ENCODE results near the gene VTI1A. TPM values are rescaled to one million over a fixed set of nuclear protein-coding genes. Genes with fewer than 3 reads are reported as not detected.

The VTI1A gene
- total RNA-seq, 1 donor from 2014 or later = 39.4 TPM

DNA sequence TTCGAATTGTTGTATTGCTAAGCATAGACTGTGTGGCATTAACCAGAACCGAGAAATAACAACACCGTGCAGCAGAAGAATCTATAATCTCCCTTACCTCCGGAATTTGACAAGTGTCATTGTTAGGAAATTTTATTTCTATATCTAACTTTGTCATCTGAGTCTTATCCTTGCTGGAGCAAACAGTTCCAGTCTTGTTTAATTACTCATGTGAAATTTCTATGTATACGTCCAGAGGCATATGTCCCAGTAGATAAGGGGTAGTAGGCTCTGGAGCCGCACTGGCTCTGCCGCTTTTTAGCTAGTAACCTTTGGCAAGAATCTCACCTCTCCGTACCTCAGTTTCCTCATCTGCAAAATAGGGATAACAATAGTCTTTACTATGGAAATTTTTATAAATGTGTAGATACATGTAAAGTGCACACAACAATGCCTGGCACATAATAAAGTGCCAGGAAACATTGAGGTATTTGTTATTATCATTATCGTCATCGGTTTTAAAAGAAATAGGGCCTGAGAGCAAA is 228.6 kb downstream of the VTI1A start:
- DNase-seq (ENCODE audit: low spot score, unreplicated experiment) = no peak
- H3K27me3 Mint-ChIP-seq = no peaks in the 10 kb centered on the region
- peaks cover 2% of the 10 kb centered on the region for H3K36me3 Mint-ChIP-seq (ENCODE audit: insufficient read depth)
- no peak overlapping the region for H3K27ac Mint-ChIP-seq
- H3K4me1 Mint-ChIP-seq (ENCODE audit: low read depth) = peaks cover 9% of the 10 kb centered on the region
- no peaks in the 10 kb centered on the region for H3K9me3 Mint-ChIP-seq (ENCODE audit: low read depth)
- no peak overlapping the region for H3K4me3 Mint-ChIP-seq (ENCODE audit: low read depth)
- no peak for TF ChIP-seq CTCF (IDR thresholded peaks at IDR 0.05; ENCODE audit: unreplicated experiment)

DNA sequence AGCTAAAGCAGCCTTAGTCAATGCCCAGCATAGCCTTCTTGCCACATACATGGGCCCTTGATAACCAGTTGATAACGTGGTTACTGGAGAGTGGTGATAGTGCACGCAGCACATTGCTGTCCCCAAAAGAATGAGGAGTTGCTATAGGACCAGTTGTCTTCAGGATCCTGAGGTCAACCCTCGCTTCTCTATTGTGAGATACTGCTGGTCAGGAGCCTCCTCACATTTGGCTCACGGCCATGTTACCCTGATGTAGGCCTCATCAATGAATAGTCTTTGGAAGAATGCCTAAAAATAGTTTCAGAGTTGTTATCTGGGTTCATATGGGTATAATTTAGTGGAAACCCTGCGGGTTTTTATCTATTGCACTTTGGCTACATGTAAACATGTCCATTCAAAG is 230.7 kb downstream of the VTI1A start:
- Mint-ChIP-seq H3K4me1 (ENCODE audit: low read depth) (peaks cover 9% of the 10 kb centered on the region), H3K27ac (no peak overlapping the region), H3K4me3 (ENCODE audit: low read depth) (no peak overlapping the region), H3K27me3 (no peaks in the 10 kb centered on the region), H3K9me3 (ENCODE audit: low read depth) (no peaks in the 10 kb centered on the region), H3K36me3 (ENCODE audit: insufficient read depth) (no peaks in the 10 kb centered on the region)
- DNase-seq (ENCODE audit: low spot score, unreplicated experiment) = no peak
- no peak for TF ChIP-seq CTCF (IDR thresholded peaks at IDR 0.05; ENCODE audit: unreplicated experiment)

GRCh38 chr10:112678581-112678980 is 231.6 kb downstream of the VTI1A start:
- H3K36me3 Mint-ChIP-seq (ENCODE audit: insufficient read depth) = no peaks in the 10 kb centered on the region
- H3K9me3 Mint-ChIP-seq (ENCODE audit: low read depth) = no peaks in the 10 kb centered on the region
- DNase-seq (ENCODE audit: low spot score, unreplicated experiment) = no peak
- peaks cover 5% of the 10 kb centered on the region for H3K4me1 Mint-ChIP-seq (ENCODE audit: low read depth)
- no peak overlapping the region for H3K4me3 Mint-ChIP-seq (ENCODE audit: low read depth)
- no peak overlapping the region for H3K27ac Mint-ChIP-seq
- H3K27me3 Mint-ChIP-seq = no peaks in the 10 kb centered on the region
- TF ChIP-seq CTCF (IDR thresholded peaks at IDR 0.05; ENCODE audit: unreplicated experiment) = no peak

- Mint-ChIP-seq H3K4me3 (ENCODE audit: low read depth) (no peak overlapping the region), H3K4me1 (ENCODE audit: low read depth) (peaks cover 3% of the 10 kb centered on the region), H3K36me3 (ENCODE audit: insufficient read depth) (no peaks in the 10 kb centered on the region), H3K9me3 (ENCODE audit: low read depth) (no peaks in the 10 kb centered on the region), H3K27me3 (no peaks in the 10 kb centered on the region), H3K27ac (no peak overlapping the region)
- no peak for TF ChIP-seq CTCF (IDR thresholded peaks at IDR 0.05; ENCODE audit: unreplicated experiment)
- DNase-seq (ENCODE audit: low spot score, unreplicated experiment) = no peak
Observed at GRCh38 chr10:112678987-112679386, 232.0 kb downstream of the VTI1A start.

- H3K4me3 Mint-ChIP-seq (ENCODE audit: low read depth) = no peak overlapping the region
Observed at GRCh38 chr10:112679392-112679791, 232.4 kb downstream of the VTI1A start.

More at GRCh38 chr10:112679392-112679791, 232.4 kb downstream of the VTI1A start:
- H3K27me3 Mint-ChIP-seq = no peaks in the 10 kb centered on the region
- TF ChIP-seq CTCF (IDR thresholded peaks at IDR 0.05; ENCODE audit: unreplicated experiment) = no peak
- DNase-seq (ENCODE audit: low spot score, unreplicated experiment) = no peak
- no peak overlapping the region for H3K27ac Mint-ChIP-seq
- H3K4me1 Mint-ChIP-seq (ENCODE audit: low read depth) = peaks cover 1% of the 10 kb centered on the region
- H3K36me3 Mint-ChIP-seq (ENCODE audit: insufficient read depth) = no peaks in the 10 kb centered on the region
- H3K9me3 Mint-ChIP-seq (ENCODE audit: low read depth) = no peaks in the 10 kb centered on the region
